Panc1 (cell line): ENCODE results near the gene KDM4B.

Experiments
- POLR2AphosphoS5 ChIP-seq: IDR thresholded peaks from 2 replicates; pipeline ENCODE4 v1.6.1; 2012; ENCODE audit warnings: mild to moderate bottlenecking, low read depth, low read length, moderate library complexity
- TF ChIP-seq, protein P1 (sequence below): fragments of 450-650 bp; IDR thresholded peaks from 2 replicates; pipeline ENCODE4 v1.5.1; 2017; ENCODE audit warnings: mild to moderate bottlenecking

DNA sequence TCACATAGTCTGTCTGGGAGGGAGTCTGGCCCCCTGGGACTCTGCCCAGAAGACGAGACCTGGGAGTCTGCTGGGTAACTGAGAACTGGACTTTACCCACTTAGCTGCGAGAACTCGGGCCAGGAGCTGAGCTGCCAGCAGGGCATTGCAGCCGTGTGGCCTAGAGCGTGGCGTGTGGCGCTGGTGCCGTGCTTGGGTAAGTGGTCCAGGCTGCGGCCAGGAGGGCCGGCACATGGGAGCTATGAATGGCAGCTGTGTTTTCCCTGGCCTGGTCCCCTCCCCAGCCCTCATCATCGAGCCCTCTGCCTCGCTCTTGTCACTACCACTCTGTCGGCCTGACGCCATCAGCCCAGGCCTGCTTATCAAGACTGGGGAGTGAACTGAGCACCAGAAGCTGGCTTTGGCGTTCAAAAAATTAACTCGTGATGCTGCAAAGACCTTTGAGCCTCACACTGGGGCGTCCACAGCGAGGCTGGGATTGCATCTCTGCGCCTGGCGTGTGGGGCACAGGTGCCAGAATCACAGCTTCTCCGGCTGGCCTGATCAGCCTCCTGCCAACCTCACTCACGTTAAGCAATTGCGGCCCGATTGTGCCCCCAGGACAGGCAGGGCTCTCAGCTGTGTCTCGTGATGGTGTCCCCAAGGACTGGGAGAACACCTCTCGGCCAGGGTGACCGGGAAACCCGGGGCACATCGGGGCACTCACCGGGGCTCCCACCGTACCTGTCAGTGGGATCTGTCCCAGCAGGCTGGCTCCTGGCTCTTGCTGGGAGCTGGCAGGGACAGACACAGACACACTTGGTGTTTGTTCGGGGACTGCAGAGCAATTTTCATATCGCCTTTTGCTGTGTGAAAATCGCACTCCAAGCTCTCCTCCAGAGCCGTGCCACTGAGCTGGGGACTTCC, 85.9 kb downstream of the KDM4B start:
- TF ChIP-seq, protein P1, sequence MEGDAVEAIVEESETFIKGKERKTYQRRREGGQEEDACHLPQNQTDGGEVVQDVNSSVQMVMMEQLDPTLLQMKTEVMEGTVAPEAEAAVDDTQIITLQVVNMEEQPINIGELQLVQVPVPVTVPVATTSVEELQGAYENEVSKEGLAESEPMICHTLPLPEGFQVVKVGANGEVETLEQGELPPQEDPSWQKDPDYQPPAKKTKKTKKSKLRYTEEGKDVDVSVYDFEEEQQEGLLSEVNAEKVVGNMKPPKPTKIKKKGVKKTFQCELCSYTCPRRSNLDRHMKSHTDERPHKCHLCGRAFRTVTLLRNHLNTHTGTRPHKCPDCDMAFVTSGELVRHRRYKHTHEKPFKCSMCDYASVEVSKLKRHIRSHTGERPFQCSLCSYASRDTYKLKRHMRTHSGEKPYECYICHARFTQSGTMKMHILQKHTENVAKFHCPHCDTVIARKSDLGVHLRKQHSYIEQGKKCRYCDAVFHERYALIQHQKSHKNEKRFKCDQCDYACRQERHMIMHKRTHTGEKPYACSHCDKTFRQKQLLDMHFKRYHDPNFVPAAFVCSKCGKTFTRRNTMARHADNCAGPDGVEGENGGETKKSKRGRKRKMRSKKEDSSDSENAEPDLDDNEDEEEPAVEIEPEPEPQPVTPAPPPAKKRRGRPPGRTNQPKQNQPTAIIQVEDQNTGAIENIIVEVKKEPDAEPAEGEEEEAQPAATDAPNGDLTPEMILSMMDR, result no peak
- no peak for TF ChIP-seq POLR2AphosphoS5
